Renal pelvis (tissue), 4 donors: Measurements from ENCODE around the gene MAOA. TPM values are rescaled to one million over a fixed set of nuclear protein-coding genes. Genes with fewer than 3 reads are reported as not detected.

Source experiments
- DNase-seq: peaks from one replicate; pipeline ENCODE4 v3.0.0-alpha.2; 2013
- polyA plus RNA-seq, 3 donors: library from polyadenylated mRNA; unstranded; fragments of 120-200 nt; gene quantifications; one replicate each; pipeline ENCODE4 v1.2.1, GENCODE V29; 2013; ENCODE audit not compliant: insufficient read length in 3 of 3

Gene MAOA
- polyA plus RNA-seq, 3 donors, result 14.9 to 22.6 (median 17.3) TPM

DNA sequence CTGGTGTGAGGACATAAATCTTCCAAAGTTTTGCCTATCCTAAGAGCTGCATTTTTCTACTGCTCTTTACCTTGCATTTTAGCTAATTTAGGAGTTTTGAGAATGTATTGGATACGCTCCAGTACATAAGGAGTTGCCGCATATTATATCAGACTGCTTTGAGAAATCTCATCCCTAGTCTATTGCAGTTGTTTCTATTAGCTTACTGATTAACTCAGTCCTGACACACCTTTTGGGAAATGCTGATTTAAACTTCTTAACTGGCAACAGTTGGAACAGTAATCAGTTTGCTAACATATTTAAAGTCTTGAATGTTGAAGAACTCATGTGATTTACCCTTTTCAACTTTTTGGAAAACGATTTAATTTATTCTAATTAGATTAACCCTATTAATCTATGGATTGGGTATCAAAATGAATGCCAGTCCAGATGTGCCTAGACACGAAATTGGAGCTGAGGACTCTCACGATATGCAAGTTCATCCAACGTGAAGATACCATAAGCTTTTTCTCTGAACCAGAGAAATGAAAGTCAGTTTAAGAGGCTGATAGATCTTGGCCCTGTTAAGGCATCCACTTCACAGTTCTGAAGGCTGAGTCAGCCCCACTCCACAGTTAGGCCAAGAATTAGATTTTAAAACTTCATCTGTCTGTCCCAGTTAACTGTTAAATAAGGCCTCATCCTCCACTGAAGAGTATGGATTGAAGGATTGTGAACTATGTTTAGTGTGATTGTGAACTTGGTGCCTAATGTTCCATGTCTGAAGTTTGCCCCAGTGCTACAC is 90.0 kb downstream of the MAOA start:
- DNase-seq, result no peak

DNA sequence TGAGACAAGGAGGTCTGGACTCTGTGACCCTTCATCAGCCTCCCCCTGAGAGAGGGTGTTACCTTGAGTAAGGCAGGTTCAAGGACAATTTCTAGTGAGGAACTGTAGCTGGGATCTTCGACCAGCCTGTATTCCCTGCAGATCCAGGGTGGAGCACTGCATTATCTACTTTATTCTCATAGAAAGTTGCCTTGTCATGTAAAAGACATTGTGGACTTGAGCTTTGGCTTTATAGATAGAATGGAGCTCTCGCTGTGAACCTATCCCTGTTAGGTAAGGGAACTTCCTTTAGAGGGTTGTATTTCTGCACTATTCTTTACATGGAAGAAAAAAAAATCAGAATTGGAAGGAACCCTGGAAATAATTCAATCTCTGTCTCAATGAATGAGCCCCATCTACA is 91.4 kb downstream of the MAOA start:
- no peak for DNase-seq

GRCh38 chrX:43750248-43750676 is 94.2 kb downstream of the MAOA start:
- DNase-seq, result peak; percentile 39

DNA sequence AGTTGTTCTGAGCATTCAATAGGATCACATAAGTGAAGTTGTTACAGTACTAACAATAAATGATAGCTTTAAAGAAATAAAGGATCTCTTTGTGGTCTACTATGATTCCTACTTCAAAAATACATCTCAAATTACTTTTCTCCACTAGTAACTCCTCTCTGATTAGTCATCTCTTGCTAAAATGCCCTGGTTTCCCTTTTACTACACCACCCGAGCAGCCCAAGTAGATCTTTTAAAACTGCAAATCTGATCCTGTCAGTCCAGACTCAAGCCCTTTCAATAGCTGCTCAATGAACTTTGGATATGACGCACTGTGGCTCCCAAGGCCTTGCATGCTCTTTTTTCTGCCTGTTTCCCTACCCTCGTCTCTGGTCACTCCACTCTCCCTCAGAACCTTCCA is 97.5 kb downstream of the MAOA start:
- DNase-seq, result no peak

GRCh38 chrX:43756076-43756475 is 100.0 kb downstream of the MAOA start:
- DNase-seq, result no peak

DNA sequence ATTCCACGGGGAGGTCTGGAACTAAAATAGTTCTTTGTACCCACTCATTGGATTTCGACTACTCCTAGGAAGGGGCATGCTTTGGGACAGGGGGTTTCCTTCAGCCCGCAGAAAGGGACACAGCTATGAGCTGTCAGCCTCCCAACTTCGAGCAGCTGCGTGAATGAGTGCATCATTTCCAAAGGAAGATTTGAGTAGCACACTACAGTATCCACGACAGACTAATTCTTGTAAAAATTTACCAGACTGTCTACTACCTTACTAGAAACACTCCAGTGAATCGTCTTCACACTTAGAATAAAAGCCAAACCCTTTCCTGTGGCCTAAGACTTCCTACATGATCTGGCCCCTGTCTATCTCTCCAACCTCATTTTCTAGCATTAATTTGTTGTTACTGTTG is 101.9 kb downstream of the MAOA start:
- no peak for DNase-seq

DNA sequence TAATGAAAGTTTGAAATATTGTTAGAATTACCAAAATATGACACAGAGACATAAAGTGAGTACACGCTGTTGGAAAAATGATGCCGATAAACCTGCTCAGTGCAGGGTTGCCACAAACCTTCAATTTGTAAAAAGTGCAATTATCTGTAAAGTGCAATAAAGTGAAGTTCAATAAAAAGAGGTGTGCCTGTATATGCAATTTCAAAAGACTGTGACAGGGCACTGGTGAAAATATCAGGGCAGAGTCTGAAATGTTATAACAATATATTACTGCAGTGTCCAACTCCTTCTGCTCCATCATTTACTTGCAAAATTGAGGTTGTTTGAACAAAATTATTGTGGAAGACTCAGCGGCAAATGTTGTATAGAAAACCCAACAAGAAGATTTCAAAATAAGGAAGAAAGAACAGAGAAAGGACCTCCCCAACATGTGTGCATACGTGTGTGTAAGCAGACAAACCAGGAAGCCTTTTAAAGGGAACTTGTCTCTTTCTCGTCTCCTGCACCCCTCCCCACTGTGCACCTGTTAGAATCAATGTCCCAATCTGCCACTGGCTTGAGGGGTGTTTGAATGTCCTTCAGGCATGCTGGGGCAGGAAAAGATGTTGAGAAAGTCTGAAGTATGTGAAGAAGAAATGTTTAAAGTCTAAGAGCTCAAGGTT is 130.0 kb downstream of the MAOA start:
- no peak for DNase-seq

Other genes with a start within 250 kb of the MAOA start
- 10 to 100 TPM; 50.2 to 56.6 (median 55.3) TPM for gene MAOB, start 226.2 kb downstream of the MAOA start, polyA plus RNA-seq